IMR-90 (cell line): ENCODE results near the gene EIF4A2. TPM values are rescaled to one million over a fixed set of nuclear protein-coding genes. Genes with fewer than 3 reads are reported as not detected.

Experiments
- ATAC-seq: fragments of 200-7000 bp; cut with Tn5 transposase; 2 replicates; pipeline ENCODE4 v1.9.1; 2020; ENCODE audit warnings: low read depth, mild to moderate bottlenecking, moderate library complexity
- BruUV-seq: library from RNA; stranded (reverse); fragments of 400-500 nt; replicated peaks from 2 replicates; lab custom pipeline; 2021; lab: Mats Ljungman, UMichigan
- CTCF ChIA-PET: fragments of 300-600 bp; formaldehyde crosslinking; extraction: SDS; loops from one replicate; lab custom pipeline; 2021; ENCODE audit warnings: antibody characterized with exemption; lab: Yijun Ruan, JAX
- POLR2A ChIA-PET: fragments of 300-600 bp; sonication (Branson Sonifier 250); formaldehyde crosslinking; loops from one replicate; lab custom pipeline; 2022; ENCODE audit warnings: antibody characterized with exemption; ENCODE audit not compliant: unreplicated experiment; lab: Charles Lee
- DNase-seq: peaks from one replicate; pipeline ENCODE4 v3.0.0; 2013
- H2AFZ ChIP-seq: replicated peaks from 2 replicates; pipeline ENCODE3; 2013; ENCODE audit warnings: low read length, mild to moderate bottlenecking; ENCODE audit not compliant: poor library complexity
- H2AK5ac ChIP-seq: 2 replicates; pipeline ENCODE4 v1.6.1; 2013; ENCODE audit warnings: low read depth, low read length, inconsistent platforms
- H2AK9ac ChIP-seq: replicated peaks from 2 replicates; pipeline ENCODE3; 2013; ENCODE audit warnings: mild to moderate bottlenecking, low read depth, low read length, moderate library complexity; ENCODE audit not compliant: poor library complexity
- H2BK120ac ChIP-seq: 2 replicates; pipeline ENCODE4 v1.6.1; 2013; ENCODE audit warnings: low read depth, low read length, inconsistent platforms
- H2BK15ac ChIP-seq: 3 replicates; pipeline ENCODE4 v1.6.1; 2013; ENCODE audit warnings: low read depth, low read length, inconsistent platforms
- H2BK20ac ChIP-seq: 2 replicates; pipeline ENCODE4 v1.6.1; 2013; ENCODE audit warnings: low read depth, mild to moderate bottlenecking, inconsistent platforms, low read length, moderate library complexity
- H2BK5ac ChIP-seq: 2 replicates; pipeline ENCODE4 v1.6.1; 2013; ENCODE audit warnings: mild to moderate bottlenecking, low read depth, low read length, inconsistent platforms; ENCODE audit not compliant: poor library complexity, severe bottlenecking
- H3K14ac ChIP-seq: replicated peaks from 2 replicates; pipeline ENCODE4 v1.6.1; 2013; ENCODE audit warnings: low read depth, low read length, inconsistent platforms
- H3K18ac ChIP-seq: 2 replicates; pipeline ENCODE4 v1.6.1; 2013; ENCODE audit warnings: low read depth, low read length, control low read depth
- H3K23ac ChIP-seq: 2 replicates; pipeline ENCODE4 v1.6.1; 2013; ENCODE audit warnings: low read depth, low read length, inconsistent platforms
- H3K27ac ChIP-seq: 2 replicates; pipeline ENCODE4 v1.5.1; 2013; ENCODE audit warnings: mild to moderate bottlenecking, control low read depth, low read length; ENCODE audit not compliant: insufficient read depth
- H3K27me3 ChIP-seq: 2 replicates; pipeline ENCODE4 v1.6.1; 2013; ENCODE audit warnings: low read length; ENCODE audit not compliant: control insufficient read depth, insufficient read depth
- H3K36me3 ChIP-seq: 2 replicates; pipeline ENCODE4 v1.6.1; 2013; ENCODE audit warnings: low read length, mixed read lengths; ENCODE audit not compliant: control insufficient read depth, insufficient read depth
- H3K4ac ChIP-seq: 2 replicates; pipeline ENCODE4 v1.6.1; 2013; ENCODE audit warnings: low read depth, low read length, inconsistent platforms
- H3K4me1 ChIP-seq: 2 replicates; pipeline ENCODE4 v1.6.1; 2013; ENCODE audit warnings: low read length, mixed read lengths; ENCODE audit not compliant: control insufficient read depth, insufficient read depth
- H3K4me2 ChIP-seq: 2 replicates; pipeline ENCODE4 v1.6.1; 2013; ENCODE audit warnings: low read depth, mild to moderate bottlenecking, control low read depth, low read length, moderate library complexity
- H3K4me3 ChIP-seq: 2 replicates; pipeline ENCODE4 v1.5.1; 2013; ENCODE audit warnings: low read depth, mild to moderate bottlenecking, control low read depth, low read length, moderate library complexity; ENCODE audit not compliant: insufficient read depth
- H3K56ac ChIP-seq: 2 replicates; pipeline ENCODE4 v1.6.1; 2013; ENCODE audit warnings: low read length, inconsistent platforms; ENCODE audit not compliant: insufficient read depth; ENCODE audit errors: extremely low read depth
- H3K79me1 ChIP-seq, 2 experiments: 2 replicates each; pipeline ENCODE4 v1.6.1; 2013; ENCODE audit warnings: low read length in 2 of 2, inconsistent platforms in 1 of 2, low read depth in 1 of 2
- H3K9ac ChIP-seq: 2 replicates; pipeline ENCODE4 v1.6.1; 2013; ENCODE audit warnings: low read depth, low read length, control low read depth
- H3K9me1 ChIP-seq: 2 replicates; pipeline ENCODE4 v1.6.1; 2013; ENCODE audit warnings: low read length, inconsistent platforms; ENCODE audit not compliant: insufficient read depth
- H3K9me3 ChIP-seq: 2 replicates; pipeline ENCODE4 v1.6.1; 2013; ENCODE audit warnings: low read length; ENCODE audit not compliant: control insufficient read depth, insufficient read depth
- H4K20me1 ChIP-seq: 2 replicates; pipeline ENCODE4 v1.6.1; 2013; ENCODE audit warnings: low read length, inconsistent platforms; ENCODE audit not compliant: insufficient read depth
- H4K5ac ChIP-seq: 2 replicates; pipeline ENCODE4 v1.6.1; 2013; ENCODE audit warnings: mild to moderate bottlenecking, low read depth, low read length, control low read depth
- H4K8ac ChIP-seq, 2 experiments: 2 replicates each; pipeline ENCODE4 v1.6.1; 2013; ENCODE audit warnings: low read depth in 2 of 2, low read length in 2 of 2, control low read depth in 1 of 2, inconsistent platforms in 1 of 2
- H4K91ac ChIP-seq: 2 replicates; pipeline ENCODE4 v1.6.1; 2013; ENCODE audit warnings: low read depth, low read length, inconsistent platforms; ENCODE audit not compliant: insufficient read depth
- BHLHE40 ChIP-seq: fragments of 150-350 bp; IDR thresholded peaks from 2 replicates; pipeline ENCODE4 v1.6.1; 2016; ENCODE audit warnings: mild to moderate bottlenecking, low read depth, low read length
- CEBPB ChIP-seq: IDR thresholded peaks from 2 replicates; pipeline ENCODE4 v1.6.1; 2012; ENCODE audit warnings: low read depth, low read length, improper control_type of control experiment
- CHD1 ChIP-seq: IDR thresholded peaks from 2 replicates; pipeline ENCODE4 v1.6.1; 2012; ENCODE audit warnings: low read depth, low read length, improper control_type of control experiment
- FOS ChIP-seq: fragments of 150-350 bp; IDR thresholded peaks from 2 replicates; pipeline ENCODE4 v1.6.1; 2016; ENCODE audit warnings: low read depth, low read length
- MAFK ChIP-seq: IDR thresholded peaks from 2 replicates; pipeline ENCODE4 v1.6.1; 2012; ENCODE audit warnings: low read depth, low read length, improper control_type of control experiment
- MAZ ChIP-seq: IDR thresholded peaks from 2 replicates; pipeline ENCODE4 v1.6.1; 2012; ENCODE audit warnings: low read depth, mild to moderate bottlenecking, low read length, improper control_type of control experiment, moderate library complexity, borderline replicate concordance
- MXI1 ChIP-seq: IDR thresholded peaks from 2 replicates; pipeline ENCODE4 v1.6.1; 2012; ENCODE audit warnings: low read depth, mild to moderate bottlenecking, low read length, moderate library complexity, borderline replicate concordance
- NFE2L2 ChIP-seq: fragments of 150-350 bp; IDR thresholded peaks from 2 replicates; pipeline ENCODE4 v1.6.1; 2016; ENCODE audit warnings: low read depth, mild to moderate bottlenecking, low read length
- POLR2A ChIP-seq: IDR thresholded peaks from 2 replicates; pipeline ENCODE4 v1.6.1; 2012; ENCODE audit warnings: mild to moderate bottlenecking, low read depth, low read length
- RAD21 ChIP-seq: IDR thresholded peaks from 2 replicates; pipeline ENCODE4 v1.6.1; 2012; ENCODE audit warnings: low read length, improper control_type of control experiment
- RFX5 ChIP-seq: IDR thresholded peaks from 2 replicates; pipeline ENCODE4 v1.8.0; 2012; ENCODE audit warnings: low read depth, mild to moderate bottlenecking, low read length, moderate library complexity
- SMC3 ChIP-seq: fragments of 150-350 bp; IDR thresholded peaks from 2 replicates; pipeline ENCODE4 v1.6.1; 2016; ENCODE audit warnings: low read depth, mild to moderate bottlenecking, antibody characterized with exemption, low read length, moderate library complexity
- WGBS, 2 experiments: methylation state at CpG; one replicate each; pipeline versions ENCODE4 v1.1.5 to v1.1.7; 2013; ENCODE audit warnings: missing lambda C conversion rate in 2 of 2; ENCODE audit not compliant: insufficient read length in 1 of 2; ENCODE audit errors: extremely low coverage in 2 of 2; 5-methylcytosine and 5-hydroxymethylcytosine counted together
- dilution Hi-C: fragments of 300-500 bp; cut with HindIII; formaldehyde crosslinking; loops from one replicate; pipeline ENCODE4 v1.14.3; 2018; ENCODE audit warnings: low sequenced_read_pairs; ENCODE audit not compliant: unreplicated experiment
- in situ Hi-C: fragments of 300-500 bp; cut with MboI; formaldehyde crosslinking; loops from 3 replicates; pipeline ENCODE4 v1.14.3; 2019; ENCODE audit warnings: low sequenced_read_pairs, inconsistent platforms, mixed read lengths
- intact Hi-C: fragments of 100-400 bp; cut with micrococcal nuclease; formaldehyde crosslinking; loops from 2 replicates; pipeline ENCODE4 v1.10.0; 2022
- polyA plus RNA-seq, 3 experiments: library from polyadenylated mRNA; depleted of rRNA; stranded (reverse); fragments of >200 nt; gene quantifications; 2 replicates each; pipeline ENCODE4 v1.2.3, GENCODE V29; 2012; ENCODE audit warnings: low replicate concordance in 1 of 3
- total RNA-seq: library from RNA; depleted of rRNA; stranded (reverse); fragments of >200 nt; gene quantifications from 2 replicates; pipeline ENCODE4 v1.2.3, GENCODE V29; 2012
- TF ChIP-seq, protein P1 (sequence below): conservative IDR thresholded peaks from 2 replicates; pipeline ENCODE4 v1.5.1; 2012; ENCODE audit warnings: mild to moderate bottlenecking, low read depth, low read length, improper control_type of control experiment
- TF ChIP-seq, protein P2 (sequence below): fragments of 150-350 bp; IDR thresholded peaks from 2 replicates; pipeline ENCODE4 v1.6.1; 2017; ENCODE audit warnings: mild to moderate bottlenecking, antibody characterized with exemption, low read length, low read depth

The EIF4A2 gene
- total and polyA plus RNA-seq, 2 of the 4 experiments (the other 2 are of a cell fraction): 310 to 320 TPM

DNA sequence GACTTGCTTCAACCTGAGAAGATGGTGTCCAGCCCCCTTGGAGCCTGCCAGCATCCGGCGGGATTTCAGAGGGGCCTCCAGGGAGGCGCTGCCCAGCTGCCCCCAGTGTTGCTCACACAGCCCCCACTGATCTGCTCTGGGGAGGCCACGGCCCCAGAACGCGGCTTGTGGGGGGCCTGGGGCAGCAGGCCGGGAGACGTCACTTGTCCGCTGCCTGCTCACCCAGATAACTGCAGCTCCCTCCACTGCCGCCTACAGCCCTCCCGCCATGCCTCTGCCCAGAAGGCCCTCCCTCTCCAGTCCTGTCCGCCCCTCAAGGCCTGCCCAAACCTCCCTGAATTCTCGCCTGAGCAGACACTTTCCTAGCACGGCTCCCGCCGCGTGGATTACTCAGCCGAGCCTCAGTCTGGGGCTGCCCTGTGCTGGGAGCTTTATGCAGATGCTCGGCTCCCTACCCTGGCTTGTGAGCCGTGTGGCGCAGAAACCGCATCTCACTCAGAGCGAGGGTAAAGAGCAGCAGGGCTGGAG lies 42.0 kb downstream of the EIF4A2 start (continued):
- TF ChIP-seq RFX5 (0 out of 2 replicates have a peak, but pooled peaks have one; percentile 11), BHLHE40 (no peak), CHD1 (no peak)

DNA sequence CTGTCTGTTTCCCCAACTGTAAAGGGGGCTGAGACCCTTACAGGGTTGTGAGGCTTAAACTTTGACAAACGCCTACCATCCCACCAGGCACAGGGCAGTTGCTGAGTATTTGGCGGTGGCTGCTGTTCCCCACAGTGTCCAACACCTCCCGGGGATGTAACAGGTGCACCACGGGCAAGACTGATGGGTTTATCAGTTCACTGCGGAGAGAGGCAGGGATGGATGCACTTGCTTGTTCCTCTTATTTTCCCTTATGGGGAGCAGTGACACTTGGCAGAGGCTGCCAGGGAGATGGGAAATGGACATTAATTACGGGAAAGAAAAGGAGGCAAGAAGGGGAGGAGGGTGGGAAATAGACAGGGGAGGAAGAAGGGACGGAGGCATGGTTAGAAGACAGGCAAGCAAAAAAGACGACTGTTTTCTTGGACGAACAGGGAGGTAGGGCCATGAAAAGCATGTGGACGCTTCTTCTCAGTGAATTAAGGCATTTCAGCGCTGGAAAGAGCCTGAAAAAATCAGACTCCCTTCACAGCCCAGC lies 42.6 kb downstream of the EIF4A2 start:
- intact Hi-C loops (loop anchor here (2.0 to 10.0 kb wide), 2 partner anchors 105 to 561 kb away; partner anchors contain the start of gene ST6GAL1), in situ Hi-C loops (no loop called here), dilution Hi-C loops (no loop called here)
- no peaks in the 10 kb centered on the region for H3K36me3 ChIP-seq
- H3K18ac ChIP-seq: no peak overlapping the region
- peaks cover 0 to 11% of the 10 kb centered on the region in 2 experiments; a peak in 2 of 4 replicates for H3K79me1 ChIP-seq
- 0 out of 2 replicates have a peak overlapping the region, but pooled peaks have one; percentile 28 for H2AK5ac ChIP-seq
- no peak overlapping the region for H2BK5ac ChIP-seq
- no peak for TF ChIP-seq CHD1
- TF ChIP-seq, protein P1, sequence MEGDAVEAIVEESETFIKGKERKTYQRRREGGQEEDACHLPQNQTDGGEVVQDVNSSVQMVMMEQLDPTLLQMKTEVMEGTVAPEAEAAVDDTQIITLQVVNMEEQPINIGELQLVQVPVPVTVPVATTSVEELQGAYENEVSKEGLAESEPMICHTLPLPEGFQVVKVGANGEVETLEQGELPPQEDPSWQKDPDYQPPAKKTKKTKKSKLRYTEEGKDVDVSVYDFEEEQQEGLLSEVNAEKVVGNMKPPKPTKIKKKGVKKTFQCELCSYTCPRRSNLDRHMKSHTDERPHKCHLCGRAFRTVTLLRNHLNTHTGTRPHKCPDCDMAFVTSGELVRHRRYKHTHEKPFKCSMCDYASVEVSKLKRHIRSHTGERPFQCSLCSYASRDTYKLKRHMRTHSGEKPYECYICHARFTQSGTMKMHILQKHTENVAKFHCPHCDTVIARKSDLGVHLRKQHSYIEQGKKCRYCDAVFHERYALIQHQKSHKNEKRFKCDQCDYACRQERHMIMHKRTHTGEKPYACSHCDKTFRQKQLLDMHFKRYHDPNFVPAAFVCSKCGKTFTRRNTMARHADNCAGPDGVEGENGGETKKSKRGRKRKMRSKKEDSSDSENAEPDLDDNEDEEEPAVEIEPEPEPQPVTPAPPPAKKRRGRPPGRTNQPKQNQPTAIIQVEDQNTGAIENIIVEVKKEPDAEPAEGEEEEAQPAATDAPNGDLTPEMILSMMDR: no peak
- TF ChIP-seq SMC3: no peak
- TF ChIP-seq RAD21: no peak
- TF ChIP-seq POLR2A: no peak
- TF ChIP-seq BHLHE40: no peak
- TF ChIP-seq FOS: no peak
- no peak for TF ChIP-seq MXI1
- no peak for TF ChIP-seq MAFK
- TF ChIP-seq CEBPB: no peak
- TF ChIP-seq NFE2L2: no peak
- TF ChIP-seq MAZ: no peak
- TF ChIP-seq RFX5: no peak
- TF ChIP-seq, protein P2, sequence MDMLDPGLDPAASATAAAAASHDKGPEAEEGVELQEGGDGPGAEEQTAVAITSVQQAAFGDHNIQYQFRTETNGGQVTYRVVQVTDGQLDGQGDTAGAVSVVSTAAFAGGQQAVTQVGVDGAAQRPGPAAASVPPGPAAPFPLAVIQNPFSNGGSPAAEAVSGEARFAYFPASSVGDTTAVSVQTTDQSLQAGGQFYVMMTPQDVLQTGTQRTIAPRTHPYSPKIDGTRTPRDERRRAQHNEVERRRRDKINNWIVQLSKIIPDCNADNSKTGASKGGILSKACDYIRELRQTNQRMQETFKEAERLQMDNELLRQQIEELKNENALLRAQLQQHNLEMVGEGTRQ: no peak
- peak overlapping the region; percentile 1; the same call in 1 of the 2 replicates for H3K4me2 ChIP-seq
- H2BK120ac ChIP-seq: no peak overlapping the region
- H2AK9ac ChIP-seq: peak overlapping the region; percentile 73
- H3K27me3 ChIP-seq: peaks cover 22% of the 10 kb centered on the region
- no peak overlapping the region for H3K14ac ChIP-seq
- no peak for ATAC-seq
- H2BK20ac ChIP-seq: no peak overlapping the region; the same call in 1 of the 2 replicates
- H3K4ac ChIP-seq: peak overlapping the region; percentile 29; the same call in 1 of the 2 replicates
- WGBS, 2 experiments: 28% methylated on average over 3 of the region's 11 CpGs; no CpG with 5 or more reads in 1 of the 2 experiments
- H4K20me1 ChIP-seq: no peaks in the 10 kb centered on the region
- peak overlapping the region; percentile 91 for H2AFZ ChIP-seq
- no peaks in the 10 kb centered on the region; the same call in 1 of the 2 replicates for H3K9me1 ChIP-seq
- no peak overlapping the region for H3K9ac ChIP-seq
- no peak overlapping the region for H3K27ac ChIP-seq
- no peak for DNase-seq
- no peak overlapping the region for H3K56ac ChIP-seq
- H3K9me3 ChIP-seq: no peaks in the 10 kb centered on the region
- CTCF ChIA-PET: no interaction called here
- H4K5ac ChIP-seq: no peak overlapping the region
- H3K23ac ChIP-seq: peak overlapping the region; percentile 71
- H3K4me3 ChIP-seq: no peak overlapping the region
- peaks cover 15% of the 10 kb centered on the region for H3K4me1 ChIP-seq
- no peak overlapping the region for H4K91ac ChIP-seq
- no peak overlapping the region for H2BK15ac ChIP-seq
- no peak overlapping the region for H4K8ac ChIP-seq
- POLR2A ChIA-PET: no interaction called here
- BruUV-seq: no TSS peak
